ENCODE results near the gene TTLL8.
A peak's percentile ranks its signal among the peaks of the same experiment; 100 is the strongest.

Gene TTLL8

GRCh38 chr22:50002791-50003190, 55.3 kb downstream of the TTLL8 start:
- DNase-seq (ENCODE audit: low read depth in 2 of 2), result no peak

GRCh38 chr22:50001388-50002231, 56.5 kb downstream of the TTLL8 start:
- DNase-seq (ENCODE audit: low read depth in 2 of 2), result no peak

GRCh38 chr22:50000587-50001387, 57.3 kb downstream of the TTLL8 start:
- no peak for DNase-seq (ENCODE audit: low read depth in 2 of 2)

GRCh38 chr22:49999946-50000586, 58.0 kb downstream of the TTLL8 start:
- DNase-seq (ENCODE audit: low read depth in 2 of 2), result no peak

- DNase-seq (ENCODE audit: low read depth in 2 of 2), result no peak
These were observed 58.8 kb downstream of the TTLL8 start for GRCh38 chr22:49999063-49999945.

GRCh38 chr22:49998718-49999062, 59.4 kb downstream of the TTLL8 start:
- no peak for DNase-seq (ENCODE audit: low read depth in 2 of 2)

- DNase-seq (ENCODE audit: low read depth in 2 of 2), result no peak
These were observed 60.0 kb downstream of the TTLL8 start for GRCh38 chr22:49997932-49998717.

- no peak for DNase-seq (ENCODE audit: low read depth in 2 of 2)
These were observed 60.9 kb downstream of the TTLL8 start for GRCh38 chr22:49997251-49997599.

- DNase-seq (ENCODE audit: low read depth in 2 of 2), result no peak
These were observed 61.4 kb downstream of the TTLL8 start for GRCh38 chr22:49996518-49997250.

GRCh38 chr22:49996119-49996517, 62.0 kb downstream of the TTLL8 start:
- no peak for DNase-seq (ENCODE audit: low read depth in 2 of 2)

- DNase-seq (ENCODE audit: low read depth in 2 of 2), result no peak
These were observed 62.6 kb downstream of the TTLL8 start for GRCh38 chr22:49995361-49996118.

- DNase-seq (ENCODE audit: low read depth in 2 of 2), result no peak
These were observed 63.1 kb downstream of the TTLL8 start for GRCh38 chr22:49995041-49995360.

GRCh38 chr22:49994361-49995040, 63.6 kb downstream of the TTLL8 start:
- no peak for DNase-seq (ENCODE audit: low read depth in 2 of 2)

GRCh38 chr22:49993649-49994360, 64.3 kb downstream of the TTLL8 start:
- DNase-seq (ENCODE audit: low read depth in 2 of 2), result no peak

GRCh38 chr22:49992921-49993648, 65.0 kb downstream of the TTLL8 start:
- peak; percentile 55 to 64 for DNase-seq (ENCODE audit: low read depth in 2 of 2)

GRCh38 chr22:49991907-49992533, 66.1 kb downstream of the TTLL8 start:
- no peak for DNase-seq (ENCODE audit: low read depth in 2 of 2)

- DNase-seq (ENCODE audit: low read depth in 2 of 2), result no peak
These were observed 66.9 kb downstream of the TTLL8 start for GRCh38 chr22:49991167-49991566.
